Small intestine (tissue), 7 donors: ENCODE measurements around the gene EDNRB. TPM values are rescaled to one million over a fixed set of nuclear protein-coding genes. Genes with fewer than 3 reads are reported as not detected.

ENCODE experiments used
- DNase-seq, 2 donors: peaks; one replicate each; pipeline versions ENCODE4 v3.0.0 to v3.0.0-alpha.2; 2013
- FAIRE-seq: peaks from 2 replicates; lab custom pipeline; 2012; peaks lifted over from hg19 to GRCh38; lab: Jason Lieb, UNC
- H3K27ac ChIP-seq, 3 donors: one replicate each; pipeline ENCODE4 v1.5.1; 2013; ENCODE audit warnings: low read length in 2 of 3, mild to moderate bottlenecking in 2 of 3, control low read depth in 1 of 3, inconsistent platforms in 1 of 3, low read depth in 1 of 3, moderate library complexity in 1 of 3
- H3K27me3 ChIP-seq, 3 donors: one replicate each; pipeline ENCODE4 v1.6.1; 2013; ENCODE audit warnings: low read length in 3 of 3, inconsistent platforms in 1 of 3; ENCODE audit not compliant: control insufficient read depth in 3 of 3, insufficient read depth in 3 of 3
- H3K36me3 ChIP-seq, 3 donors: one replicate each; pipeline ENCODE4 v1.6.1; 2013; ENCODE audit warnings: low read length in 3 of 3, inconsistent platforms in 1 of 3, low read depth in 1 of 3, mild to moderate bottlenecking in 1 of 3, moderate library complexity in 1 of 3; ENCODE audit not compliant: control insufficient read depth in 3 of 3, insufficient read depth in 2 of 3
- H3K4me1 ChIP-seq, 3 donors: one replicate each; pipeline ENCODE4 v1.6.1; 2013; ENCODE audit warnings: low read length in 2 of 3, inconsistent platforms in 1 of 3, low read depth in 1 of 3, mild to moderate bottlenecking in 1 of 3, moderate library complexity in 1 of 3; ENCODE audit not compliant: control insufficient read depth in 3 of 3, insufficient read depth in 2 of 3
- H3K4me3 ChIP-seq, 3 donors: one replicate each; pipeline ENCODE4 v1.5.1; 2013; ENCODE audit warnings: low read length in 3 of 3, control low read depth in 1 of 3, inconsistent platforms in 1 of 3, low read depth in 1 of 3, mild to moderate bottlenecking in 1 of 3, moderate library complexity in 1 of 3
- H3K9me3 ChIP-seq, 2 donors: one replicate each; pipeline ENCODE4 v1.6.1; 2013; ENCODE audit warnings: low read depth in 1 of 2, low read length in 1 of 2; ENCODE audit not compliant: control insufficient read depth in 2 of 2, insufficient read depth in 1 of 2
- WGBS, 3 donors: extraction: QIAGEN DNeasy Blood & Tissue Kit; methylation state at CpG; one replicate each; pipeline ENCODE4 v1.1.7; 2013; 5-methylcytosine and 5-hydroxymethylcytosine counted together
- polyA plus RNA-seq, 4 donors: library from polyadenylated mRNA; stranded (reverse) in 3 of 4; unstranded in 1 of 4; fragments of 200-250 nt in 3 of 4; fragments of 120-200 nt in 1 of 4; gene quantifications; one replicate each; pipeline versions ENCODE4 v1.2.1 to v1.2.3, GENCODE V29; 2013
- donor health status: healthy with polysubstance abuse.
- donor health status: control.
- donor health status: control.
- donor health status: Bipolar disorder and iron deficiency.
- donor health status: healthy.

EDNRB gene
- polyA plus RNA-seq, 4 donors: 0.89 to 153 (median 5.2) TPM

DNA sequence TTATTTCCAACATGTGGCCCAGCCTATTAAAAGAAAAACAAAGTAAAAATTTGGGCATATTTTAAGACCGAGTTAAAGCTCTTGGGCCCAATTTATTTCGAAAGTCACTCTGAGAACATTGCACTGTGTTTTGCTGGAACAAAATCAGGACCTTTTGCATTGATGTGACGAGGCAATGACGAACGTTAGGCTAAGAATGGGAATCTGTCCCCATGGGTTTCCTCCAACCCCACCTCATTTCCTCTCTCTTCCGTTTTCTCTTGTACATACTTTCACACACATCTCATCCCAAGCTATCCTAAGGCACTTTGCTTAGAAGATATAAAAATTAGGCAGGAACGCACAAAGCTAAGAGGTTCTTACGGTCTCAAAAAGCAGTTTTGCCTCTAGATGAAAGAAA, 22.1 kb downstream of the EDNRB start:
- no peak for FAIRE-seq
- DNase-seq: no peak
- Histone ChIP-seq H3K27ac (peak overlapping the region in 1 of 3 donors; percentile 0), H3K27me3 (no peaks in the 10 kb centered on the region), H3K4me3 (no peak overlapping the region), H3K4me1 (no peaks in the 10 kb centered on the region), H3K9me3 (no peaks in the 10 kb centered on the region), H3K36me3 (peaks cover 0 to 2% (median 0%) of the 10 kb centered on the region in 3 donors)
- WGBS, 3 donors: 71 to 85% (median 79%) methylated on average over 8 of the region's 8 CpGs

DNA sequence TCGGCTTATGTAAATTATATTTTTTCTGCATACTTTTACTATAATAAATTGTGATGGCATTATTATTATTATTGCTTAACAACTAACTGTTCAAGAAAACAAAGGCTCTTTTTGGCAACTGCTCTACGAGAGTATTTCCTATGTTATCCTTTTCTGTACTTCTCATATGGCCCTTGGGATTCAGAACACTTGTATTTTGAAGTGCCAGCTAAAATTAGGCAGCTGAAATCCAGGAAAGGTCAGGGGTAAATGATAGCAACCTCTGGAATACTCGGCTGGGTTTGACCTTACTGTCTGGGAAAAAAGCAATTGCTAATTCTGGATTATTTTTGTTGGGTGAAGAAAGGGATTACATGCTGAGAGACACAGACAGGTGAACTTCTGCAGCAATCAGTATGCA, 23.9 kb downstream of the EDNRB start:
- Histone ChIP-seq H3K27ac (no peak overlapping the region), H3K27me3 (no peaks in the 10 kb centered on the region), H3K36me3 (no peaks in the 10 kb centered on the region), H3K4me3 (no peak overlapping the region), H3K4me1 (no peaks in the 10 kb centered on the region), H3K9me3 (peaks cover 0 to 2% of the 10 kb centered on the region in 2 donors)
- DNase-seq: no peak
- 55 to 60% (median 58%) methylated on average over 3 of the region's 3 CpGs for WGBS, 3 donors
- FAIRE-seq: no peak

GRCh38 chr13:77893066-77893465, 25.6 kb downstream of the EDNRB start:
- Histone ChIP-seq H3K4me1 (no peaks in the 10 kb centered on the region), H3K4me3 (no peak overlapping the region), H3K9me3 (peaks cover 0 to 2% of the 10 kb centered on the region in 2 donors), H3K27ac (no peak overlapping the region), H3K27me3 (no peaks in the 10 kb centered on the region), H3K36me3 (no peaks in the 10 kb centered on the region)
- no peak for FAIRE-seq
- DNase-seq: no peak
- 84 to 87% (median 87%) methylated on average over 6 of the region's 6 CpGs for WGBS, 3 donors

GRCh38 chr13:77892491-77892890, 26.1 kb downstream of the EDNRB start:
- no peak overlapping the region for H3K27ac ChIP-seq
- H3K36me3 ChIP-seq: no peaks in the 10 kb centered on the region
- no peaks in the 10 kb centered on the region for H3K4me1 ChIP-seq
- no peaks in the 10 kb centered on the region for H3K27me3 ChIP-seq
- H3K9me3 ChIP-seq: peaks cover 0 to 2% of the 10 kb centered on the region in 2 donors
- H3K4me3 ChIP-seq: no peak overlapping the region
- DNase-seq: no peak
- FAIRE-seq: no peak

- Histone ChIP-seq H3K9me3 (peaks cover 0 to 2% of the 10 kb centered on the region in 2 donors), H3K4me3 (no peak overlapping the region), H3K36me3 (no peaks in the 10 kb centered on the region), H3K4me1 (no peaks in the 10 kb centered on the region), H3K27me3 (no peaks in the 10 kb centered on the region), H3K27ac (no peak overlapping the region)
- DNase-seq (peak in 1 of 2 donors; percentile 46), FAIRE-seq (no peak)
- WGBS, 3 donors: 33 to 63% (median 34%) methylated on average over 2 of the region's 2 CpGs
Measured at GRCh38 chr13:77891486-77891885, 27.1 kb downstream of the EDNRB start.

- no peak for FAIRE-seq
- Histone ChIP-seq H3K9me3 (peaks cover 0 to 2% of the 10 kb centered on the region in 2 donors), H3K4me1 (no peaks in the 10 kb centered on the region), H3K36me3 (no peaks in the 10 kb centered on the region), H3K27me3 (no peaks in the 10 kb centered on the region), H3K27ac (no peak overlapping the region), H3K4me3 (no peak overlapping the region)
- no peak for DNase-seq
- WGBS, 3 donors: 74 to 92% (median 79%) methylated on average over 1 of the region's 1 CpG
Measured at GRCh38 chr13:77891041-77891440, 27.6 kb downstream of the EDNRB start.

DNA sequence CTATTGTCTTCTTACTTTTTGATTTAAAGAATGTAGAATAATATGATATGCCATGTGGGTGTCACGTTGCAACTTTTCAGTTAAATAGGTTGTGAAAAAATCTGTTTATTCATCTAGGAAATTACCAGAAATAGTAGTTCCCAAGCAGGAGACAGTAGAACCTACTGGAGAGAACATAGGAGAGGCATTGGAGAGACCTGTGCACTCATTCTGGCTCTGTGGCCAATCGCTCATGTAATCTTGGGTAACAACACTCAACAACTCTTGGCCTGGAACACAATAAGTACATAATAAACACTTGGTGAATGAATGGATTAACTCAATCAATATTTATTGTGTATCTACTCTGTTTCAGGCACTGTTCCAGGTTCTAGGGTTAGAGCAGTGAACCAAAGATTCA, 35.3 kb downstream of the EDNRB start:
- H3K4me3 ChIP-seq: no peak overlapping the region
- FAIRE-seq (no peak), DNase-seq (no peak)
- H3K36me3 ChIP-seq: no peaks in the 10 kb centered on the region
- no peaks in the 10 kb centered on the region for H3K27me3 ChIP-seq
- WGBS, 3 donors: 69 to 86% (median 70%) methylated on average over 2 of the region's 2 CpGs
- no peak overlapping the region for H3K27ac ChIP-seq
- no peaks in the 10 kb centered on the region for H3K9me3 ChIP-seq
- no peaks in the 10 kb centered on the region for H3K4me1 ChIP-seq

DNA sequence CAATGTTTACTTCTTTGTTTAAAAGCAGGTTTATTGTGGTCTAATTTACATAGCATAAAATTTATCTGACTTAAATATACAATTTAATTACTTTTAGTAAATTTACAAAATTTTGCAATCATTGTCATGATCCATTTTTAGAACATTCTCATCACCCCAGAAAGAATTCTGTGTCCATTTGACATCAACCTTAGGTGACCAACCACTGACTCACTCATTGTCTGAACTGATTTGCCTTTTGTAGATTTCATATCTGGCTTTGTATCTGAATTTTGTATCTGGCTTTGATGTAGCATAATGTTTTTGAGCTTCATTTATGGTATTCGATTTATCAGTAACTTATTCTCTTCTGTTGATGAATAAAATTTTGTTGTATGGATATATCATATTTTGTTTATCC, 40.4 kb downstream of the EDNRB start:
- Histone ChIP-seq H3K9me3 (no peaks in the 10 kb centered on the region), H3K27me3 (no peaks in the 10 kb centered on the region), H3K4me3 (no peak overlapping the region), H3K27ac (no peak overlapping the region), H3K36me3 (no peaks in the 10 kb centered on the region), H3K4me1 (no peaks in the 10 kb centered on the region)
- 89 to 93% (median 91%) methylated on average over 1 of the region's 1 CpG for WGBS, 3 donors
- FAIRE-seq: no peak
- DNase-seq: no peak

- no peaks in the 10 kb centered on the region for H3K9me3 ChIP-seq
- H3K27me3 ChIP-seq: no peaks in the 10 kb centered on the region
- H3K36me3 ChIP-seq: no peaks in the 10 kb centered on the region
- no peak overlapping the region for H3K27ac ChIP-seq
- FAIRE-seq (no peak), DNase-seq (no peak)
- no peaks in the 10 kb centered on the region for H3K4me1 ChIP-seq
- 46 to 74% (median 59%) methylated on average over 2 of the region's 2 CpGs for WGBS, 3 donors
- no peak overlapping the region for H3K4me3 ChIP-seq
Measured at GRCh38 chr13:77876176-77876575, 42.5 kb downstream of the EDNRB start.
